Activated T-helper 1 cell treated with Interleukin-2 at 50 U/mL for 16 hours (primary cell): Measurements from ENCODE around the gene HYLS1.
"Not testable (repeated sequence)": the region's sequence is repeated elsewhere in the genome, so short reads cannot be mapped to it uniquely, and the experiment has no call there.

Experiments
- DNase-seq: peaks from one replicate; pipeline ENCODE4 v3.0.0-alpha.2; 2020; ENCODE audit warnings: low read depth

HYLS1 gene

GRCh38 chr11:125887373-125888324 is at the start of gene HYLS1:
HYLS1 (plus strand) TSS chr11:125887668; CDS start chr11:125899369, 11,701 bp downstream.
- DNase-seq, result peak; percentile 92

GRCh38 chr11:125842321-125842948 is 45.0 kb upstream of the HYLS1 start:
- DNase-seq, result no peak

GRCh38 chr11:125846188-125846587 is 41.3 kb upstream of the HYLS1 start:
- DNase-seq, result no peak

- DNase-seq, result not testable (repeated sequence)
Observed at GRCh38 chr11:125857670-125858069, 29.8 kb upstream of the HYLS1 start.

DNA sequence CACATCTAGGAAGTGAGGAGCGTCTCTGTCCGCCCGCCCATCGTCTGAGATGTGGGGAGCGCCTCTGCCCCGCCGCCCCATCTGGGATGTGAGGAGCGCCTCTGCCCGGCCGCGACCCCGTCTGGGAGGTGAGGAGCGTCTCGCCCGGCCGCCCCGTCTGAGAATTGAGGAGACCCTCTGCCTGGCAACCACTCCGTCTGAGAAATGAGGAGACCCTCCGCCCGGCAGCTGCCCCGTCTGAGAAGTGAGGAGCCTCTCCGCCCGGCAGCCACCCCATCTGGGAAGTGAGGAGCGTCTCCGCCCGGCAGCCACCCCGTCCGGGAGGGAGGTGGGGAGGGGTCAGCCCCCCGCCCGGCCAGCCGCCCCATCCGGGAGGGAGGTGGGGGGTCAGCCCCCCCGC is 24.7 kb upstream of the HYLS1 start:
- not testable (repeated sequence) for DNase-seq

- not testable (repeated sequence) for DNase-seq
Observed at GRCh38 chr11:125865354-125865753, 22.1 kb upstream of the HYLS1 start.

DNA sequence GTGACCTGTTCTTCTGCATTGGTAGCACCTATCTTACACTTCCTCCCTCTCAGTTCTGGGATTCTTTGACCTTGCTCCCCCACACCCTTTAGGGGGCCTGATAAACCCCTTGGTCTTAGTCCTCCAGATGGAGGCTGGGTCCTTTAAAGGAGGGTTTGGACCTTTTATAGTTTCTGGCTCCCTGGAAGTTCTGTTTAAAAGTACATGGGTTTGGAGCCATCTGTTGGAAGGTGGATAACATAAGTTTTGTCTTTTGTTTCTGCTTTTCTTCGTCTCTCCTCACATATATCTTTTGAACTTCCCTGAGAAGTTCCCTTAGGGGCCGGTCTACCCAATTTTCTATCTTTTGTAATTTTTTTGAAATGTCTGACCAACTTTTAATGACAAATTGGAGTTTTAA is 17.9 kb upstream of the HYLS1 start:
- no peak for DNase-seq

DNA sequence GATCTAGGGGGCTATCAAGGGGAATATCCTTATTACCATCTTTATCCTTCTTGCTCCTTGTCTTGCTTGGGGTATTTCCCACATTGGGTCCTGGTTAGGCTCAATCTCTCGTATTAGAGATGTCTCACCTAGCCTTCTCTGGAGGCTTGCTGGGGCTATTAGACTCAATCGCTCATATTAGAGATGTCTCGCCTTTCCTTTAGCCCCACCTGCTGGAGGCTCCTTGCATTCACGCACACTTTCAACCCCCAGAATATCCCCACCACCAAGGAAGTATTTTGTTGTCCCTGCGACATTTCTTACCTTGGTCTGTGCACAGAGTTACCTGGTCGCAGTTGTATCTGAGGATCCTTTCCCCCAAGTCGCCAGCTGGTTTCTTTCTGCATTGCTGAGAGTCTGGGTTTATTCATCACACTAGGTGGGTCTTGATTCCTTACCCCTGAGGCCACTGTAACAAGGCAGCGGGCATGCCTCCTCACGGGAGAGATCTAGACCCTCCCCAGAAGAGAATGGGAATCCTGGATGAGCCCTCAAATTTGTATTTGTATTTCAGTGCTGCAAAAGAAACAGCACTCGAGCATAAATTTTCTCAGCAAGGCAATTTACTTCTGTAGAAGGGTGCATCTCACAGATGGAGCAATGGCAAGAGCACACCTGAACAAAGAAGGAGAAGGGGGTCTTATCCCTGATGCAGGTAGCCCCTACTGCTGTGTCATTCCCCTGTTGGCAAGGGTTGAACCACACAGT is 15.9 kb upstream of the HYLS1 start:
- no peak for DNase-seq

DNA sequence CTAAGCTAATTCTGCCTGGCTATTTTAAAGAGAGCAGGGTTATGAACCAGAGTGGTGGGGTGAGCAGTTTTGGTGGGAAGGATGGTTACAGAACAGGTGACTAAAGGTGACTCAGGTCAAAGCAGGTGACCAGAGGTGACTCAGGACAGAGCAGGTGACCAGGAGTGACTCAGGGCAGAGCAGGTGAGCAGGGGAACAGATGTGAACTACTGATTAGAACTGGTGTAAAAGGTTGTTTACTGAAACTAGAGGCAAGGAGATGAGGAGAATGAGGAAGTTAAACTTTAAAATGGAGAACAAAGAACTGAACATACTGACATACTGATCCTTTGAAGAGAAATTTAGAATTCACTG is 15.4 kb upstream of the HYLS1 start:
- DNase-seq, result no peak

DNA sequence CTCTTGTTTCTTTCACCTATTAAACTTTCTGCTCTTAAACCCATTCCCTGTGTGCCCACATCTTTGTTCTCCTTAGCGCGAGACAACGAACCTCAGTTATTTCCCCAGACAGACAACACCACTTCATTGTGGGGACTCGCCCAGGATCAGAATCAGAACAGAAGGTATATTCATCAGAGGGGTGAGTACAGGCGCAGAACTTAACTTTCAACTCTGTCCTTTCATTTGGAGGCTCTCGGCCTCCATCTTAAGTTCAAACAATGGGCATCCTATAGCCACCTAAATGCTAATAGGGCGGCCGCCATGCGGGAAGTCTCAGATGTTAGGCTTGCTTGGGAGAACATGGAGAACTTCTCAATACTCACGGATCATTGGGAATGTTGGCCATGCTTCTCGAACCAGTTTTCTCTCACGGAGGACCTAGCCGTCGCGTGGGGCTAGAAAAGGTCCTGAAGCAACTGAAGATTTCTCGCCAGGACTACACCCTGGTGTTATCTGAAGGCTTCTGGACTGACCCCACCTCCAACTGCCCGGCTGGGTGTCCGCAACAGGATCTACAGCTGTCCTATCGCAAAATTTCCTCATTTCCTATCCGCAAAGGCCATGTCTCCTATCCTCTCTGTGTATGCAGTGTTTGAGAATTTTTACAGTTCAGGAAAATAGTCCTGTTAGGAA is 13.4 kb upstream of the HYLS1 start:
- DNase-seq, result no peak

DNA sequence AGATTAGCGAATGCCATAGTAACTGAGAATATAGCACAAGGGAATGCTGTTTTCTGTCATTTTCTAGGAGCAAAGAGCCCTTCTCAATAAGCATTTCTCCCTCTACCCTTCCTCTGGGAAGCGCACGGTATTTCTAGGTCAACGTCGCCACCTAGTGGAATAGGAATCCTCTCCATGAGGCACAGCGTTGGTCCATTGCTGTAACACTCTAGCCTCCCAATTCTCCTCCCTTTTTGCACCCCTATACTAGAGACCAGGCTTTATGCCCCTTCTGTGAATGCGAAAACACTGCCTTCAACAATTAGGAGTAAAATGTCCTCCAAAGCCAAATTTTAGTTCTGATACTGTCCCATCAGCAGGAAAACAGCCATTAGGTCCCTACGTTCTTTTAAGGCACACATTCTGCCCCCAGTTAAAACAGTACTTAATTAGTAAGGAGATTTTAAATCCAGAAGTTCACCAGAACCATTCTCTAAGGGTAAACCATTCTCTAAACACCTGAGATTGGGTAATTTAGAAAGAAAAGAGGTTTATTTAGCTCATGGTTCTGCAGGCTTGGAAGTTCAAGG is 12.8 kb upstream of the HYLS1 start:
- no peak for DNase-seq

GRCh38 chr11:125881291-125881690 is 6.2 kb upstream of the HYLS1 start:
- DNase-seq, result no peak

DNA sequence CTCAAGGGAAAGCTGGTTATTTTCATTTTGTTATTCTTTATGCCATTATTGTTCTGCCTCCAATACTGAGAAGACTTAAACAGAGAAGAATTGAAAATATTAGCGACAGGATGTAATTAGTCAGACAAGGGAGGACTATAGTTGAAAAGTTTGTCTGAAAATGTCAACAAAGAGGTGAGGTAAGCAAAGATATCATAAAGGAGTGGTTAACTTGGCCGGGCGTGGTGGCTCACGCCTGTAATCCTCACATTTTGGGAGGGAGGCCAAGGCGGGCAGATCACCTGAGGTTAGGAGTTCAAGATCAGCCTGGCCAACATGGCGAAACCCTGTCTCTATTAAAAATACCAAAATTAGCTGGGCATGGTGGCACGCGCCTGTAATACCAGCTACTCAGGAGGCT is 4.1 kb upstream of the HYLS1 start:
- DNase-seq, result no peak

DNA sequence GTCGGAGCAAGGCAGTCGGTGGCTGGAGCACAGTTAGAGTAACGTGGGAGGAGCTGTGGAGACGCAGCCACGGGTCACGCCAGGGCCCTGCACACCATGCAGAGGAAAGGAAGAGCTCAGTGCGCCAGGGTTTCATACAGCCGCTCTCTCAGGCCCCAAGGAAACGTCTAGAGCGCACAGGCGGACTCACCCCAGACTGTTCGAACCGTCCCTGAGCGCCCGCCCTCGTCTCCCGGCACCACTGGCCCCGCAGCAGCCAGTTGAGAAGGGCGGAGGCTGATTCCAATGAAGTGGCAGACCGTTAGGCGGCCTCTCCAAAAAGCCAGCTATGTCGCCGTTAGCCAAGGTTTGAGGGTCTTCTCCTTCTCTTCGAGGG is 483 bp upstream of the HYLS1 start:
- DNase-seq, result no peak

DNA sequence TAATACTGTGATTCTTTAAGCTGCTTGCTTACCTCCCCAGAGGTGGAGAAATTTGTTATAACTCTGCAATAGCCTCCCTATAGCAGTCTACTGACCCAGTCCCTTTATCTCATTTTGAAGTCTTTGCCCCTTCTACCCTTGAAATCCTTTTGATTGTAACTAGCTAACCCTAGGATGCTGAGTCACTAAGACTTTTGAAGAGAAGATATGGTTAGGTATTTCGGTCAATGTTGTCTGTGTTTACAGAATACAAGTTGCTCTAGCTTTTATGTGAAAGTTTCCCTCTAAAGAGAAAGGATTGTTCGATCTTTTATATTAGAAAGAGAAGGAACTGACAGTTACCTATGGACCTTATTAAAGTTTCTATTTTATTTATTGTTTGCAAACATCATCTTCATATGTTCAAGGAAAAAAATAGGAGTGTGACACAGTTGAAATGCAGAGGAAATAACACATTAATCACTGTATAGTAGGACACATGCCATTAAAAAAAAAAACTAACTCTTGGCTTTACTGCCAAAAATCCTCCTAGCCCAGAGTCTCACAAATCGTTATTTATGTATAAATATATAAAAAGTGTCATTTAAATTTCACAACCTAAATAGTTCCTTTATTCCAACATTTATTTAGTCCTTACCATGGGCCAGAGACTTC is 3.1 kb downstream of the HYLS1 start:
- no peak for DNase-seq

DNA sequence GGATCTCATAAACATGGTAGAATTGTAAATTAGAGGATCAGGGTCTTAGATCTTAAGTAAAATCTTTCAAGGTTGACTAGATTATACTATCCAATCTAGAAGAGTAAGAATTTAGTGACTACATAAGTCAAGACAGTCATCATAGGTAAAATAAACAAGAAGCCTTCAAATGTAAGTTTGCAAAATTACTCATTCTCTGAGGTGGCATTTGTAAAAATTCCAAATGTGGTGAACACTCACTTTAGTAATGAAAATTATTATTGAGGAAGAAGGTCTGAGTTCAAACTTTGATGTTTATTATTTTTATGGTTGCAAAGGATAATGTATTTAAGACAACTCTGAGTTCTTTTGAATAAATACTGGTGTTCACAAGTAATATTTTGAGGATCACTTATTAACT is 4.6 kb downstream of the HYLS1 start:
- DNase-seq, result no peak

DNA sequence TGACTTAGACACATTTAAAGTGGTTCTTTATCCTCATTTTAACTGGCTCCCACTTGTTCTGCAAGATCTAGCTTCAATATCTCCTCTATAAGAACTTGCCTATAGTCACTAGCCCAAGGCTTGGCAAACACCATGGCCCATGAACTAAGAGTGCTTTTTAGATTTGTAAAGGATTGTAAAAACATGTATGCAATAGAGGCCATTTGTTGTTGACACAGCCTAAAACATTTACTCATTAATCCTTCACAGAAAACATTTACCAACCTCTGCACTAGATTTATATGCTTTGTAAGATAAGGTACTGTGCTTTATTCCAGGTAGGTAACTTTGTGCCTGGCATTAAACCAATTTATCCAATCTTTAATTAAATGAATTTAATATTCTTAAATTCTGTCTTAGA is 5.5 kb downstream of the HYLS1 start:
- DNase-seq, result no peak

GRCh38 chr11:125901872-125902271 is 14.4 kb downstream of the HYLS1 start:
- no peak for DNase-seq

DNA sequence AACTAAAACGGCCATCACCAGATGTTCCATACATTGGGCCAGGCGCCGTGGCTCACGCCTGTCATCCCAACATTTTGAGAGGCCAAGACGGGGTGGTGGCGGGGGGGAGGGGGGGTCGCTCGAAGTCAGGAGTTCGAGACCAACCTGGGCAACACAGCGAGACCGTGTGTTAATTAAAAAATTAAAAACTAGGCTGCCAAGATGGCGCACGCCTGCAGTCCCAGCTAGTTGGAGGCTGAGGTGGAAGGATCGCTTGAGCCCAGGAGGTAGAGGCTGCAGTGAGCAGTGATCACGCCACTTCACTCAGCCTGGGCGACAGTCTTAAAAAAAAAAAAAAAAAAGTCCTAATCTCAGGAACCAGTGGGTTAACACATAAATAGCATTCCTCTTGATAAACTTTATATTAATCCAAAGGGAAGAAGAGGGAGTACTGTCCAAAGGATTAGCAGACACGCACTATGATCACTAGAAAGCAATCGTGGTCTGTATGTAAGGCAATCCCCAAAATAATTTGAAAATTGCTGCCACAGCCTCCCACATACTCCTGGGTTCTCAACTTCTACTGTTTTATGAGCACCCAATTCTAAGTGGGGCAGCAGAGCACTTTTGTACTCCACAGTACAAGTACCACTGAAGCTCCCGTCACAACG is 14.9 kb downstream of the HYLS1 start:
- no peak for DNase-seq

DNA sequence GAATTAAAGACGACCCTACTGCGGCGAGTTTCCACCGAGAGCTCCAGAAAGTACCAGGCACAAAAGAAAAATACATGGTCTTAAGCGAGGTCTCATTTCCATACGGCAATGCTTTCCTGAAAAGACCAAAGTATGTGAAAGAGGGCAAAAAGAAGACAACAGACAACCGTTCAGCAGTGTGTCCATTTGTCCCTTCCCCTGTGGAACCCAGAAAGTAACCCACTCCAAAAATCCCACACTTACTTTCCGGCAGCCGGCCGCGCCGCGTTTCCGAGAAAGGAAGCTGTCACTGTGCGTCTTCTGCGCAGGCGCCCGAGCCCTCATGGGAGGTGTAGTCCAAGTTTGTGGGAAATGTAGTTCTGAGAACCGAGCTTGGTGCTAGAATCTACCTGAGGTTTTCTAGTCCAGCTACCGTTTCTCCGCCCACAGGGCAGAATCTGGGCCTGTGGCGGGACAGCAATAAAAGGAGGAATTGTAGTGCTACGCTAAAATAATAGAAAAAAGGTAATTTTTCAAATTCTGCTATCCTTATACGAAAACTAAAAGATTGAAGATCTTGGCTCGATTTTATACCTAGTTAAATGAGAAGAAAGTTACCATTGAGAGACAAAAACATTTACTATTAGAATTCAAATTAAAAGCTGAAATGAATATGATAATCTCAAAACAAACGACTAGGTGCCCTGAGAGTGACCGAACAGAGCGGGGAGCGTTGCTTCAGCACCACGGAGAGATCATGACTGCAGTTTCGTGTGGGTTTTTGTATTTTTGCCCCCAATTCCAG is 15.7 kb downstream of the HYLS1 start, which contains the start of gene PUS3:
TSS of gene PUS3 (minus strand) at position 280 of the 784 bp plus-strand sequence. CDS start 6,922 bp downstream, outside the sequence.
- DNase-seq, result peak; percentile 74
